ENCODE measurements around the gene C4orf50. TPM values are rescaled to one million over a fixed set of nuclear protein-coding genes. Genes with fewer than 3 reads are reported as not detected.

The C4orf50 gene
- total RNA-seq, 1 experiment from 2014 or later: 0.02 TPM

DNA sequence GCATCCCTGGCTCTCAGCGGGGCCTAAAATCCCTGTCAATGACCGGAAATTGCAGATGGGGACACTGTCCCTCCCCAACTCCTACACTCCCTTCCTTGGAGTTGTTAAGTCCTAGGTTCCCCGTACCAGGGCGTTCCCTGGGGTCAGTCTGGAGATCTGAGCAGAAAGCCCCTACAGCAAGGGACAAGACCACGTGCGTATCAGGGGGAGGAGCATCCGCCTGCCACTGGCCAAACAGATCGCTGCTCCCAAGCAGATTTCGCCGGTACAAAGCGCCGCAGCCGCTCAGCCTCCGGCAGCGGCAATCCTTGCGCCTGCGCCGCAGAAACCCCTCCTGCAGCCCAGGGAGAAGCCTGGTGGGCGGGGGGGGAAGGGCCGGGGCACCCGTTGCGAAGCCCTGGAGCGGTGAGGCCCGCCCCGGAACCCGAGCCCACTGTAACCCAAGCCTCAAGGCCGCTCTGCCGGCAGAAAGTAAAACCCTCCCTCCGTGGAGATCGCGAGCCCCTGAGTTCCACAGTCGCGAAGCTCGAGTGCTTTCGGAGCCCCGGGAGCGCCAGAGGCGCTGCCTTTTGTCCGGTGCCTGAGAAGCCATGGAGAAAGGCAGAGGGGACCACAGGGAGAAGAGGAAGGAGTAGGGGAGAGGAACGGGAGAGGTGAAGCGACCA, 128.0 kb downstream of the C4orf50 start:
- DNase-seq (ENCODE audit: low spot score): no peak

DNA sequence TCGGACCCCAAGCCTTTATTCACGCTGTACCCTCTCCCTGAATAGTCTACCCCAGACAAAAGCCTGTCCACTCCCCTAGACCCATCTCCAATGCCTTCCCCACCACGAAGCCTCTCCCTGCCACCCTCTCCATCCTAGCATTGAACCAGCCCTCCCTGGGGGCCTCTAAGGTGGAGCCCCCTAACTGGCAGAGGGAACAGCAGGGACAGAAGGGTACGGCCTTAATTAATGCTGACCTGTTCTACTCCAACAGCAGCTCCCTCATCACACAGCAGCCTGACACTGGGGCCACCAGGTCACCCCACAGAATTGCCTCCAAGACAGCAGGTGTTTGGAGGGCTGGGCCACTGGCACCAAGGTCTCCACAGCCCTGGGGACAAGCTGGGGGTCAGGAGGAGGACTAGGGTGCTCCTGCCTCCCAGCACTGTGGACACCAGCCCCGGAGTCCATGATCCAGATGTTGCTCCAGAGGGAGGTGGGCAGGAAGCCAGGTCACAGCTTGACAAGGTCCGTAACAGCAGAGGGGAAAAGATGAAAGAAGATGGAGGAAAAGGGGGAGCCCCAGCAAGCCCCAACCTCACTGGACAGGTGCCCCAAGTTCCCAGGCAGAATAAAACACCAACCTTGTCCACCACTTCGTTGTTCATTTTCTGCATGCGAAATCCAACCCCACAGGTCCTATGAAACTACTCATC, 129.1 kb downstream of the C4orf50 start:
- no peak for DNase-seq (ENCODE audit: low spot score)

DNA sequence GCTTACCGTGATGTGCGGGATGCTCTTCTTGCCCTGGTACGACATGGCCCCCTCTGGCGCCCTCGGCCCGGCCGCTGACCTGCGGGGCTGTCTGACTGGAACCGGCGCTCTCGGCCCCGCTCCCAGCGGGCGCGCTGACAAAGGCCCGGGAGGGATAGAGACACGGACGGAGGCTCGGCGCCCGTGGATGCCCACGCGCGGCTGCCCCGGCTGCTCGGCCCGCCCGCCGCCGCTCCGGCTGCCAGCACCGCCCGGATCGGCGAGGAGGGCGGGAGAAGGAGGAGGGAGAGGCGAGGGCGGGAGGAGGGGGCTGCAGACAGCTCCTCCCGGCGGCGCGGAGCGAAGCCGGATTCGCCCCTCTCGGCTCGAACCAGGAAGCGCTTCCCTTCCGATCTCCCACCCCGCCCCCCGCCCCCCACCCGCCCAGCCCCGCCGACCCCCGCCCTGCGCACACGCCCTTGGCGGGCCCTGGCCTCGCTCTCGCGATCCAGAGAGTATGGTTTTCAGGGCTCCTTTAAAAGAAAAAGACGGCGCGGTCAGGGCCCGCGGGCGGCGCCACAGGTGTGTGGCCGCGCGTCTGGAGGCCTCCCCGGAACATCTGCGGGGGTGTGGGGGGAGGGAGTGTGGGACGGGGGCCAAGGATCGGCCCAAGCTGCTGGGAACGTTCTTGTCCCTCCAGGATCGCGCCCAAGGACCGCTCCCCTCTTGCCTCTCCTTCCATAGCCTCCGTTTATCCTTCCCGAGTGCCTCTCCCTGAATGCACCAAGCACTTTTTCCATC, 129.8 kb downstream of the C4orf50 start:
- peak; percentile 44 for DNase-seq (ENCODE audit: low spot score)

DNA sequence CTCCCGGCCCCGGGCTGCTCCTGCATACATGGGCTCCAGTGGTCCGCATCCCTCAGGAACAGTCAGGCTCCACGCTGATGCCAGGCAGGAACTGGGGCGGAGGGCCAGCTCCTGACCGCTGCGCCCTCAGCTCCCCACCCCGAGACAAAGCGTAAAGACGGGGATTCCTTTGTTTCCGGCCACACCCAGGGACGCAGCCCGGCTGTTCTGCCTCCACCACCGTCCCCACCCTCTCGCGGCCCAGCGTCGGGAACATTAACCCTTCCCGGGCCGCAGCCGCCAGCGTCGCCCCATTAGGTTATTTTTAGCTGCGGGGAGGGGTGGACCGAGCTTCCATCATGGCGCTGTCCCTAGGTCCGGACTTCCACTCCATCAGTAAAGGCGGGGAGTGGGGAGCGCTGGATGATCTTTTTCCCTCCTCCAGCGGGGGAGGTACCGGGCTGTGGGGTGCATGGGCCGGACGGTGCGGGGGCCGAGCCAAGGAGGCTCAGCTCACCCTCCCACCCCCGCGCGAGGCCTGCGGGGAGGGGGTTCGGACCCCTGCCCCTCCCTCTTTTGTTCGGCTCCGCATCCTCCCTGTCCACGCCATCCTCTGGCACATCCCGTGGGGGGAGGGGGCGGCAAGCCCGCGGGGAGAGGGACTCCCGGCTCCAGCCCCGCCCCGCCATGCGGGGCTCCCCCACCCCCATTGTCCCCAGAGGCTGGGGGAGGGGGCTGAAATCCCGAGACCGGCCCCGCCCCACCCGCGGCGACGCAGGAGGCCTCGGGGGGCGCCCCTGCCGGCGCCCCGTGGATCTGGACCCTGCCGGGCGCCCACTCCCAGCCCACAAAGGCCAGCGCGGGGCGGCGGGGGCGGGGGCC, 130.6 kb downstream of the C4orf50 start:
- peak; percentile 39 for DNase-seq (ENCODE audit: low spot score)

DNA sequence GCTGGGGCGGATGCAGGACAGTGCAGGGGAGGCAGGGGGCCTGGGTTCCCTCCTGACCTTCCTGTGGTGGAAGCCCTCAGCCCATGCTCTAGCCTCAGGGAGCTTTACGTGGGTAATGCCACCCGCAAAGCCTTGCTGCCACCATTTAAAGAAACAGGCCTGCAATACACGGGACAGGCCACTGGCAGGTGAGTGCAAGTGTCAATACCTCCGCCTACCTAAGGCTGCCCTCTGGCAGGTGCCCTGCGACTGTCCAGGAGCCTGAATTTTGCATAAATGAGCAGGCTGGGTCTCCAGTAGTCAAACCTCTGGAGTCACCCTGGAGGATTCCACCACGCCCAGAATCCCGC, 131.2 kb downstream of the C4orf50 start:
- DNase-seq (ENCODE audit: low spot score): no peak

DNA sequence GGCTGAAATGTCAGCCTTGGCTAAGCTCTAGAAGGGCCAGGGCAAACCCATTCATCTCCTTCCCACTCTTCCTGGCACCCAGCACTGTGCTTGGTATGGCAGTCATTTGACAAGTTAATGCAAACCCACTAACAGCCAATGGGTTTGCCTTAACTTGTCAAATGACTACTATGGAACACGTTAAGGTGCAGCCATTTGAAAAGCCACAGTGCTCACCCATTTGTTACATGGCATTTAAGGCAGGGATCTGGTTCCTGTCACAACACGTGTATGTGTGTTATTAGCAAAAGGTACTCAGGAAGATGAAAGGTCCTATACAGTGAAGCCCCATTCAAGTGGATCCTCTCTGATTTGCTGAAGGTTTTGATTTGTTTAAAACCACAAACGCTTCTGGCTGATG, 132.5 kb downstream of the C4orf50 start:
- DNase-seq (ENCODE audit: low spot score): no peak

DNA sequence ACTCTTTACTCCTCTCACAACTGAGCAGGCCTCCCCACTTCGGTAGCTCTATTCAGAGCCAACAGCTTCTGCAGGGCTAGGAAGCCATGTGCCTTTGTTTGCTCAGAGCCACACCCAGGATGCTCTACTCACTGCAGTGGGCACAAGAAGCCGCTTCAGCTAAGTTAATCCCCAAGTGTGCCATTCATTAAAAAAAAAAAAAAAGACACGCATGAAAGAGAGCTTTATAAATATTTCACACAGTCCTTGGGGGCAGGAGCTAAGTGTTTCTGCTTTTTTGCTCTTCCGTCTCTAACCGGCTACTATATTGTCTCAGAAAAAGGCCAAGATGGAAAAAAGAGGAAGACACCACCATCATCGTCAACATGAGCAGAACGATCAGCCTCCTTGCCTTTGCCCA, 133.4 kb downstream of the C4orf50 start:
- no peak for DNase-seq (ENCODE audit: low spot score)

DNA sequence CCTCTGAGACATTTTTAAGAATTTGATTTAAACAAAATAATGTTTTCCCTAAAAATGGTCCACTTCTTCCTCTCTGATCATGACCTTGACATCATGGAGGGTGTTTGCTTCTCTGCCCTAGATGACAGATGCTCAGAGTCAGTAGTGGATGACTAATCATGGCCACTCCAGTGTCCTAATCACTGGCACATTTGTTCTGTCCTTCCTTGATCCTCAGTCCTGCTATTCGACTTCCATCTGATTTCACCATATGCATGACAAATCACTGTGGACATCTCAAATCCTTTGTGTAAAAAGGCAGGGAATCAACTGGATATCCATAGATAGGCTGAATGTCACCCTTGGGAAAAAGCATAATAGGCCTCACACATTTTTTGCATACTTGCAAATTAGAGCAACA, 134.3 kb downstream of the C4orf50 start:
- no peak for DNase-seq (ENCODE audit: low spot score)

DNA sequence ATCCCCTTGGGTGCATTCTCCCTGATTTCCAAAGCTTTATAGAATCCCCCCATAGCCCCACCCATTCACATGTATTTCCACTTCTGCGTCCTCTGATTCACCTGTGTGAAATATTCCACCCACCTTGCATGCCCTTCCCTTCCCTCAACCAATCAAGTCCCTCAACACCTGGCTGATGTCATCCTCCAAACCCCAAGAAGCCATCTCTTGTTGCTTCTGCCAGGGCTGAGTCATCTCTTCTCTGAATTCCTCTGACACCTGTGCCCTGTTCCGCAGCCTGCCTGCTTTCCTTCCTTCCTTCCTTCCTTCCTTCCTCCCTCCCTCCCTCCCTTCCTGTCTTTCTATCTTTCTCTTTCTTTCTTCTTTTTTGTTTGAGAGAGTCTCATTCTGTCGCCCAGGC, 135.3 kb downstream of the C4orf50 start:
- no peak for DNase-seq (ENCODE audit: low spot score)

DNA sequence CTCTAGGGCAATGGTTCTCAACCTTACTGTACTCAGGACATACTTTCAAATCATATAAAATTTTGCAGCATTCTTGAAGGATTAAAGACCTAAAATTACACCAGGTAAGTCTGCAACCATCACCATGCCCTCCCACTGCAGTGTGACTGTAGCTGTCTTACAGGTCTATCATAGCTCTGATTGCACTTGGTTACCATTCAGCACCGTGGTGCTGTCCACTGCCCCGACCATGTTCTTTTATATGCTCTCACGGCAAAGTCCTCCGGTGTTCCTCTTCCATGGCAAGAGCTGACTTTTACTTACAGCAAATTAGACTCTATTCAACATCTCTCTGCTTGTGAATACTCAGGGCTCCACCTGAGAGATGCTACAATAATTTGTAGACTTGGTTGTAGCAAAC, 136.9 kb downstream of the C4orf50 start:
- DNase-seq (ENCODE audit: low spot score): no peak

DNA sequence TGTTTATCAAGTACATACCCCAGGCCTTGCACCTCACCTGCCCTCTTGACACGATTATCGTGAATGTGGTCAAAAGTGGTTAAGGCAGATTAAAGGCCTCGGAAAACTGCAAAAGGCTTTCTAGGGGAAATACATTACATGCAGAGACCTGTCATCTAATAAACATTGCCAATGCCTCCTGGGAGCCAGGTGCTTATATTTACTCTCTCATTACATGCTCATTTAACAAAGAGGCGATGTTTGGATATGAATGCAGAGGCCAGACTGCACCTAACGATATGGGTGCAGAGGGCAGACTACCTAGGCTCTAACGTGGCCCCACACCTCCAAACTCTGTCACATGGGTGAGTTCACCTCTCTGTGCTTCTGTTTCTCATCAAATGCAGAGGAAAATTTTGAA, 139.9 kb downstream of the C4orf50 start:
- no peak for DNase-seq (ENCODE audit: low spot score)

DNA sequence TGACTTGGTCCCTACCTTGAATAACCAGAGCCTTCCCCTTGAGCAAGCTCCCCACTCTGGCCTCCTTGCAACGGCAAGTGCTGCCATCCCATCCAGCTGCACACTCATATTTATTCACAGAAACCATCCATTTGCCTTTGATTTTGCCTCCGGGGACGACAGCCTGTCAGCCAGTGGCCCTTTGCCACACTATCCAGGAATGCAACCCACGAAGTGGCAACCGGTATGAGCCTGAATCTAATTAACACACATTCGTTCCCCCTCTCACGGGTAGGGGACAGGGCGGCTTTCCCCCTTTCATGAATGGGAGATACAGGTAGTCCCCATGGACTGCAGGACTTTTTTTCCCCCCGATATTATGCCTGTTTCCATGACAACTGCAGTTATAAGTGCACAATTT, 140.8 kb downstream of the C4orf50 start:
- no peak for DNase-seq (ENCODE audit: low spot score)

DNA sequence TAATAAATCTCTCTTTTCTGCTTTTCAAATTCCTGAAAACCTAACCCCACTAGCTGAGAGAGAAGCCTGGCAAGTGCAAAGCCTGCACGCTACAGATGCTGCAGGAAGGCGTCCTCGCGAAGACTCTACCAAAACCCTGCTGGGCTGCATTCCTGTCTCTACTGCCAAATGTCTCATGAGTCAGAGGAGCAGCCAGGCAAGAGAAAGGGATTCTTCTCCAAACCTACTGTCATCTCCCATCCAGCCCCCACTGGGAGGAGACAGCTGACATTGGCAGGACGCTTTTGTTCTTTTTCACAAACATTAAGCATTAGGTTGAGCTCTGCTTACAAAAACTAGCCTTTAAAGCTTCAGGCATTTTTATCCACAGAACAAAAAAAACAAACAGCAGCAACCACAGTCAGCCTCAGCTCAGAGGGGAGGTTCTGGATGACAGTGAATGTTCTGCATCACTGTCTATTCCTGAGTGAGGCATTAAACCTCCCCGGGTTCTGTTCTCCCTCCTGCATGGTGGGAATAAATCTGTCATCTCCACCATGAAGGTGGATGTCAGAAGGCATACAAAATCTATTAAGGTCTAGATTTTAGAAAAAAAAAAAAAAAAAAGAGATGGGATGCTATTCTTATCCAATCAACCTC, 143.3 kb downstream of the C4orf50 start:
- no peak for DNase-seq (ENCODE audit: low spot score)

DNA sequence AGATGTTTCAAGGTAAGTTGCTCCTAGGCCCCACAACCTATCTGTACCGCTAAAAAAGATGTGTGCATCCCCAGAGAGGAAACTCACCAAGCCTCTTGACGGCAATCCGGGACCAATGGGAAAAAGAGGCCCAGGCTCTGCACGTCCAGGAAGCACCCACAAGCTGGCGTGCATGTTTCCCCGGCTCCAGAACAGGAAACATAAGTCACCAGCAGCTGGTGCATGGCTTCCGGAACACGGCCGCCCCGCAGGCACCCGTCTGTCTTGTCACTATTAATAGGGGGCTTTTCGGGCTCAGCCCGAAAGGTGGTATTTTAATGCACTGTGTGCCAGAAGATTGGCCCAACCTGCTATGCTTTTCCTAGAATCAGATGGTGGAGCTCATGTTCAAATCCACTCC, 147.5 kb downstream of the C4orf50 start:
- DNase-seq (ENCODE audit: low spot score): no peak

DNA sequence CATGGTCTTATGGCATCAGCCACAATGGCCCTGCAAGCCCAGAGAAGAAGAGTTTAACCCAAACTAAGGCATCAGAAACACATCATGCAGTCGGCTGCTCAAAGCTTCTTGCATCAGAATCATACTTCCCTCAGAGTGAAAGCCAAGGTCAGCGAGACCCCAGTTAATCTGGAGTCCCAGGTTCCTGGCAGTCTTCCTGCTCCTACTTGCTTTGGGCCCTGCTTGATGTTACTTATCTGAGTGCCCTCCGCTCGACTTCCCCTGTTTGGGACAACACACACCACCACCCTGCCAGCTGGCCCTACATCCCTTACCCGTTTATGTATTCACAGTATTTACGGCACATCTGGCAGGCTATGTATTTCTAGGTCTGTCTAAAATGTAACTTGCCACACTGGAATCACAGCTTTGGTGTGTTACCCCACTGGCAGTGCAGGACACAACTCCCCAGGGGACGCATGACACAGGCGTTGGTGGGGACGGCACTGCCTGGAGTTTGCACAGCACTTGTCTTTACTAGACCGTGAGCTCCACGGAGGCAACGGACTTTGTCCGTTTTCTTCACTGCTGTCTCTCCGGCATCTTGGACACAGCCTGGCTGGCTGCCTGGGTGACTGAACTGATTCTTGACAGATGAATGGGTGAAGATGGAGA, 148.1 kb downstream of the C4orf50 start:
- no peak for DNase-seq (ENCODE audit: low spot score)

DNA sequence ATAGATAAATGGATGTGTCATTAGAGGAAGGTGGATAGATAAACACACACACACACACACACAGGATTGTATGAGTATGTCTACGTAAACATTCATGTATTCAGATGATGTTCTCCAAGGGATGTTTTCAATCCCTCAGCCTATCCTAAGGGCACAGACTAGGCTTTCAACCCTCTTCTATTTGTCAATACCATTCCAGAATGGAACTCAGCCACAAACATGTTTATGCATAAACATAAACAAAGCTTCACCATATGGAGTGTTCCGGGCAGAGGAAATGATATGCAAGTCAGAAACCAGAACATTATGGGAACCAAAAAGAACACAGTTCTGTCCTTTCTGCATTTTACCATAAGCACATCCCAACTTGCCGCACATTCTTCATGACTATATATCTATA, 150.4 kb downstream of the C4orf50 start:
- no peak for DNase-seq (ENCODE audit: low spot score)

DNA sequence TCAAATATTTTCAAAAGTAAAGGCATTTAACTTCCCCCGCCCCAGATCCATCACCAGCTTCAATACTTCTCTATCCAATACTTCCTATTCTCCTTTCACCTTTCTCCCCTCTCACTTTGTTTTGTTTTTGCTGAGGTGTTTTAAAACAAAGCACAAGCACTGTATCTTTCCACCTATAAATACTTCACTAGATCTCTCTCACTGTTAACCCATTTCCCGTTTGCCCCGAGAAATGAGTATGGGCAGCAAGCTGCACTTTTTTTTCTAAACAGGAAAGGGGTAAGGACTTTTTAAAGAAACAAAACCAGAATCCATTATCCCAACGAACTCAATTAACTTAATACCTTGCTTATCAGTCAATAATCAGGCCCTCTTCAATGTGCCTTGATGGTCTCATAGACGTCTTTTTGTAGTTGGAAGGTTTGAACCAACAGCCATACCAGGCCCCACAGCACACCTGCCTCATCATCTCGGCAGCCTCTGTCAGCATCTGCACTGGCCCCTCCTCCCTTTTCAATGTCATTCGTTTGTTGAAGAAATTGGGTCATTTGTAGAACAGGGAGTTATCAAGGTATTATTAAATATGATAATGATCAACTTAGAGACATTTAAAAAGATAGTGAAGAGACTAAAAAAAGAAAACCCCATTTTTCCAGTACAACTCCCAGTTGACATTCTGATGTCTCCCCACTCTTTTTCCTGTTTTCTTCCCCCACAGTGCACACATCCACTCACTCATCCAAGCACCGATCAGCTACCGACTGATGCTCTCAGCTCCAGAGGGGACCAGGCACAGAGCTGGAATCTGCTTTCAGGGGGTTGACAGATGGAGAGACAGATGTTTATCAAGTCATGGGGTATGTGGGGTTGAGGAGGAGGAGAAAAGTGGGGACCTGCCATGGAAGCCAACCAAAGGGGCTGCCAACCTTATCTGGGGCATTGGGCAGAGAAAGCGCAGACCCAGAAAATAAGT, 151.1 kb downstream of the C4orf50 start:
- no peak for DNase-seq (ENCODE audit: low spot score)

DNA sequence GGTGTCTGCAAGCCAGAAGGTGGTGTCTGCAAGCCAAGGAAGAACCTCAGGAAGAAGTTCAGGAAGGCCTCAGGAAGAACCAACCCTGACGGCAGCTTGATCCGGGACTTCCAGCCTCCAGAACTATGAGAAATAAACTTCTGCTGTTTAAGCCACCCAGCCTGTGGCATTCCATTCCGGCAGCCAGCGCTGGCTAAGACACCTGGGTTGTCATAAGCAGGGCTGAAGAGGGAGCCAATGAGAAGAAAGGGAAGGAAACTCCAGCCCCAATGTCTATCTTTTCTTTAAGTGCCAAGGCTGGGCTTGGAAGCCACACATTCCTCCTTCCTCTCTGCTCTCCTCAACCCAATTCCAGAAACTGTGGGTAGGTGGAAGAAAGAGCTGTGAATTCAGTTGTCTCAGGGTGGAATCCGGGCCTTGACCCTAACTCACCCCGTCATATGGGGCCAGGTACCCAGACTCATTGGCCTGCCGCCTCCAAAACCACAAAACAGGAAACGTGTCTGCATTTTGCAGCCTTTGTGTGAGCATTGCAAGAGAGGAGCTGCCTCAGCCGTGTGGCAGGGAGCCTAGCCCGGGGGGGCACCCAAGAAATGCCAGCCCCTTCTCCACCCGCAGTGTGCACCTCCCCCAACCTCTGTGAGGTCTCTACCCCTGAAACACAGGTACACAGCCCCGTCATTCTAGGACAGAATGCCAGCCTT, 152.2 kb downstream of the C4orf50 start:
- peak; percentile 36 for DNase-seq (ENCODE audit: low spot score)

DNA sequence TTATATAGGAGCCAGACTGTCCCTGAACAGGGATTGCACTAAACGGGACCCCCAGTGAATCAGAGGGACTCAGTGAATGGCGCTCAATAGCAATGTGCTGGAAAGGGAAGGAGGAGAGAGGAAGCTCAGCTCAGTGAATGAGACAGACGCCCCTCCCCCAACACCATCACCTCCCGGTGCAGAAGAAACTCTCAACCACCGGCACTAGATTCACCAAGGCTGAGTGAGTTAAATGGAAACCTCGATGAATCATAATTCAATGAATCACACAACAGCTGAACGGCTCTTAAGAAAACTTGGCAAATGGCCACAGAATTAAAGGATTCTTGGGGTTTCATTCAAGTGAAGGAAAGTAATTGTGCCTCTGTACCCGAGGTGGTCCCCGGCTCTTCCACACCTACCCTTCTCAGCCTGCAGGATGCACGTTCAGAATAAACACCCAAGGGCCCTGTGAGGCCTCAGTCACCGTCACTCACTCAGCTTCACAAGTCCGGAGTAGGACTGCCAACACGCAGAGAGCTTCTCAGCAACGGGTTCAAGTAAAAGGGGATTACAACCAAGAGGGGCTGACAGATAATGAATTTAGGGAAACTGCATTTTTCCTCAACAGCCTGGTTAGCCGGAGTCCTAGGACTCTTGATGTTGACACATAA, 154.6 kb downstream of the C4orf50 start:
- peak; percentile 88 for DNase-seq (ENCODE audit: low spot score)

All from H4 (cell line).